GM06990 (cell line): ENCODE data around the gene ETV5.

Experiments
- DNase-seq: peaks from one replicate; pipeline ENCODE4 v3.0.0-alpha.2; 2011; ENCODE audit not compliant: insufficient read length; ENCODE audit errors: extremely low read depth
- H3K27me3 ChIP-seq: replicated peaks from 2 replicates; pipeline ENCODE4 v1.6.0; 2011; ENCODE audit warnings: low read length; ENCODE audit not compliant: control insufficient read depth, insufficient read depth
- H3K36me3 ChIP-seq: 2 replicates; pipeline ENCODE4 v1.5.1; 2011; ENCODE audit warnings: low read length; ENCODE audit not compliant: control insufficient read depth, insufficient read depth
- H3K4me3 ChIP-seq: replicated peaks from 2 replicates; pipeline ENCODE4 v1.5.1; 2011; ENCODE audit warnings: low read depth, mild to moderate bottlenecking, control low read depth, low read length
- CTCF ChIP-seq: IDR thresholded peaks from 2 replicates; pipeline ENCODE4 v1.5.1; 2011; ENCODE audit warnings: low read length, control low read depth, mild to moderate bottlenecking, inconsistent platforms; ENCODE audit not compliant: insufficient read depth, poor library complexity, severe bottlenecking

The ETV5 gene

GRCh38 chr3:186150041-186150830, 41.3 kb upstream of the ETV5 start:
- no peak for TF ChIP-seq CTCF

GRCh38 chr3:186149319-186149960, 40.6 kb upstream of the ETV5 start:
- TF ChIP-seq CTCF = no peak

More at GRCh38 chr3:186150041-186150830, 41.3 kb upstream of the ETV5 start:
- Histone ChIP-seq H3K27me3 (no peaks in the 10 kb centered on the region), H3K4me3 (no peak overlapping the region), H3K36me3 (no peaks in the 10 kb centered on the region)
- no peak for DNase-seq

GRCh38 chr3:186144257-186144656, 35.4 kb upstream of the ETV5 start:
- Histone ChIP-seq H3K27me3 (no peaks in the 10 kb centered on the region), H3K36me3 (no peaks in the 10 kb centered on the region), H3K4me3 (no peak overlapping the region)
- no peak for DNase-seq
- TF ChIP-seq CTCF = no peak

More at GRCh38 chr3:186149319-186149960, 40.6 kb upstream of the ETV5 start:
- H3K4me3 ChIP-seq = no peak overlapping the region
- H3K27me3 ChIP-seq = no peaks in the 10 kb centered on the region
- DNase-seq = no peak
- H3K36me3 ChIP-seq = no peaks in the 10 kb centered on the region

- Histone ChIP-seq H3K27me3 (no peaks in the 10 kb centered on the region), H3K36me3 (no peaks in the 10 kb centered on the region), H3K4me3 (no peak overlapping the region)
- DNase-seq = no peak
- TF ChIP-seq CTCF = no peak
Measured at GRCh38 chr3:186143250-186143649, 34.4 kb upstream of the ETV5 start.

- Histone ChIP-seq H3K4me3 (no peak overlapping the region), H3K27me3 (no peaks in the 10 kb centered on the region), H3K36me3 (no peaks in the 10 kb centered on the region)
- DNase-seq = no peak
- TF ChIP-seq CTCF = no peak
Measured at GRCh38 chr3:186142393-186142932, 33.6 kb upstream of the ETV5 start.
